ENCODE measurements around the gene ADCK1. TPM values are rescaled to one million over a fixed set of nuclear protein-coding genes. Genes with fewer than 3 reads are reported as not detected.

The ADCK1 gene
- total RNA-seq, 1 donor from 2014 or later, result 7.2 TPM

- intact Hi-C loops (cut with DNase I), result no loop called here
- no peak for DNase-seq (ENCODE audit: low spot score)
These were observed 173.3 kb downstream of the ADCK1 start for GRCh38 chr14:77973246-77973645.

DNA sequence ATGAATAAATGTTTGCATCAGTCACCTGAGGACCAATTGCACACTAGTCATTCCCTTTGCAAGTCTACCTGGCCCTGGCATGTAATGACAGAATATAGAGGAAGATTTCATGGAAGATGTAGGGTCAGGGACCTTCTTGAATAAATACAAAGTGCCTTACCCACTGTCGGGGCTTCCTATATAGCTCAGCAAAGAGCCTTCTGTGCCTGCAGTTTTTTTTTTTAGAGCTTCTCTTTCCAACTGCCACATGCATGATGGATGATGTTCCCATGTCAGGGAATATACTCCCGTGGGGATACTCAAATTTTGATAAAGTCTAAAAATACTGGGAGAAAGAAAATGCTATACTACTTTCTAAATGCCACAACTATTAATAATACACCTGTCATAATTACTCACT lies 176.7 kb downstream of the ADCK1 start:
- DNase-seq (ENCODE audit: low spot score), result no peak
- intact Hi-C loops (cut with DNase I), result no loop called here

DNA sequence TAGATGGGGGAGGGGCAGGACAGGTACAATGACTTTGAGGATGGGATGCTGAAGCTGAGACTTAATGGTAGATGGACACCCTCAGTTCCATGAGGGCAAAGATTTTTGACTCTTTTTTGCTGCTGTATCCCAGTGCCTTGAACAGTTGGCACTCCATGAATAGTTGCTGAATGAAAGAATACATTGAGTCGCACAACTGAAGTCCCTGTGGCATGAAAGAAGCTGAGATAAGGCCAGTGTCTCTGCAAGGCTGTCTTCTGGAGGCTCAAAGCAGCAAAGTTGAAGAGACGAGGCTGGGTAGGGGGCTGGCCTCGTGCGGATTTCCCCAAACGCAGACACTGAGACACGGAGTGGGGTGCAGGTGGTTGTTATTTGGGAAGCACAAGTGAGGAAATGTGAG lies 179.3 kb downstream of the ADCK1 start:
- intact Hi-C loops (cut with DNase I), result no loop called here
- no peak for DNase-seq (ENCODE audit: low spot score)

DNA sequence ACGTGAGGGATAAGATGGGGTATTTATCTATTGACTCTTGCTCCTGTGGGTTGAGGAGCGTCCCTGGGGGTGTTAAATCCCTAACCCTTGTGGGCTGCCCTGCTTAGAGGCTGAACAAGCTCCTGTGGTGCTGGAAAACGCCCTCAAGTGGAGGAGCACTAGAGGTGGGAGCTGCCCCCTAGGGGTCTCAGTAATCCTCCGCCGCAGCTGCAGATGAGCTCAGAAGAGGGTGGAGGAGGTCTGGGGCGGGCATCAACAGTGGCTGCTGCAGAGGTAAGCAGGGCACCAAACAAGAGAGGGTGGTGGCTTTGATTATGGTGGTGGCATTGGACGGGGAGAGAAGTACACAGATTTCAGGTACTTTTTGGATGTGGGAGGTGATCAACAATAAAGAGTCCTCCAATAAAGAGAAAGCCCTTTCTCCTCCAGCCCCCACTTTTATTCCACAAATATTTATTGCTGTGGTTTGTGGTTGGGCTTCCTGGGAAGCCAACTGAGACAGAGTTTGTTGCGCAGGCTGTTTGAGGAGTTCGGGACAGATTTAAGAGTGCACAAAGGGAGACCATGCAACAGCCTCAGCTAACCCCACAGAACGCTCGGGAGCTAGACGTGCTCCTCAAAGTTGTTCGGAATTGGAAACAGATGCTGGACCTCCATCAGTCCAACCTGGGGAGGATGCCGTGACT lies 179.9 kb downstream of the ADCK1 start:
- intact Hi-C loops (cut with DNase I), result no loop called here
- DNase-seq (ENCODE audit: low spot score), result no peak

- DNase-seq (ENCODE audit: low spot score), result no peak
These were observed 180.8 kb downstream of the ADCK1 start for GRCh38 chr14:77980475-77981321.

More at GRCh38 chr14:77980475-77981321, 180.8 kb downstream of the ADCK1 start:
- intact Hi-C loops (cut with DNase I), result no loop called here

Other genes starting within 250 kb of the ADCK1 start
- 13.5 TPM for gene SPTLC2, start 183.5 kb upstream of the ADCK1 start, total RNA-seq
- 8.3 TPM for gene ALKBH1, start 92.1 kb upstream of the ADCK1 start, total RNA-seq
- gene SLIRP, start 92.0 kb upstream of the ADCK1 start, total RNA-seq, result 129 TPM
- gene SNW1, start 39.0 kb upstream of the ADCK1 start, total RNA-seq, result 55.6 TPM

Data from cardiac septum (tissue), 1 donor.